Esophagus squamous epithelium (tissue), 5 donors: ENCODE results near the gene PBRM1. TPM values are rescaled to one million over a fixed set of nuclear protein-coding genes. Genes with fewer than 3 reads are reported as not detected.
A peak's percentile ranks its signal among the peaks of the same experiment; 100 is the strongest.

ENCODE experiments used
- DNase-seq: peaks from one replicate; lab custom pipeline; 2025; lab: John Stamatoyannopoulos, UW
- H3K27ac ChIP-seq, 4 donors: fragments of 200-600 bp; sonication (generic); one replicate each; pipeline ENCODE4 v1.5.1; 2016 to 2019; ENCODE audit warnings: mild to moderate bottlenecking in 1 of 4
- H3K27me3 ChIP-seq, 4 donors: fragments of 200-600 bp; sonication (generic); 1 replicate in 3 of 4; 2 replicates in 1 of 4; pipeline versions ENCODE4 v1.5.1 to v1.6.0; 2017 to 2021; ENCODE audit warnings: antibody characterized with exemption in 1 of 4
- H3K36me3 ChIP-seq, 3 donors: fragments of 200-600 bp; sonication (generic); one replicate each; pipeline ENCODE4 v1.5.1; 2016 to 2019
- H3K4me1 ChIP-seq, 3 donors: fragments of 200-600 bp; sonication (generic); one replicate each; pipeline ENCODE4 v1.5.1; 2017 to 2019
- H3K4me3 ChIP-seq, 4 donors: fragments of 200-600 bp; sonication (generic); 1 replicate in 3 of 4; 2 replicates in 1 of 4; pipeline ENCODE4 v1.5.1; 2016 to 2019; ENCODE audit warnings: mild to moderate bottlenecking in 2 of 4, moderate library complexity in 1 of 4
- H3K9me3 ChIP-seq, 3 donors: fragments of 200-600 bp; sonication (generic); one replicate each; pipeline ENCODE4 v1.5.1; 2016 to 2019
- CTCF ChIP-seq, 6 experiments: fragments of 450-650 bp in 4 of 6; fragments of 200-600 bp in 2 of 6; sonication (generic) in 2 of 6; IDR thresholded peaks; one replicate each; pipeline ENCODE4 v1.5.1; 2016 to 2019; ENCODE audit warnings: antibody characterized with exemption in 6 of 6, mild to moderate bottlenecking in 4 of 6, moderate library complexity in 4 of 6
- POLR2A ChIP-seq, 4 donors: fragments of 450-650 bp; IDR thresholded peaks; one replicate each; pipeline ENCODE4 v1.6.1; 2017; ENCODE audit warnings: antibody characterized with exemption in 4 of 4, mild to moderate bottlenecking in 4 of 4, moderate library complexity in 3 of 4
- WGBS, 2 donors: methylation state at CpG; one replicate each; pipeline ENCODE4 v1.1.5; 2018; 5-methylcytosine and 5-hydroxymethylcytosine counted together
- intact Hi-C: fragments of 100-400 bp; cut with DNase I; formaldehyde crosslinking; loops from one replicate; pipeline ENCODE4 v1.15.0; 2022
- total RNA-seq, 4 donors: library from RNA; depleted of rRNA; stranded (reverse); fragments of >200 nt; gene quantifications; one replicate each; pipeline ENCODE4 v1.1.0, GENCODE V29; 2016
- donor health status: DM: yes; HTN: yes; CAD: no.

The PBRM1 gene
- total RNA-seq, 4 donors from 2014 or later: 34.0 to 76.4 (median 63.7) TPM

- peaks cover 4 to 100% (median 26%) of the 10 kb centered on the region in 3 donors for H3K36me3 ChIP-seq
Observed at GRCh38 chr3:52615166-52615565, 70.5 kb downstream of the PBRM1 start.

GRCh38 chr3:52614689-52615088, 71.0 kb downstream of the PBRM1 start:
- Histone ChIP-seq H3K4me1 (no peaks in the 10 kb centered on the region), H3K4me3 (no peak overlapping the region), H3K27me3 (no peaks in the 10 kb centered on the region), H3K36me3 (peaks cover 5 to 100% (median 28%) of the 10 kb centered on the region in 3 donors), H3K9me3 (no peaks in the 10 kb centered on the region), H3K27ac (no peak overlapping the region)
- DNase-seq: no peak
- 90 to 92% methylated on average over 3 of the region's 3 CpGs for WGBS, 2 donors
- TF ChIP-seq POLR2A (IDR thresholded peaks at IDR 0.05) (no peak), CTCF (IDR thresholded peaks at IDR 0.05) (no peak)
- intact Hi-C loops: no loop called here

More at GRCh38 chr3:52615166-52615565, 70.5 kb downstream of the PBRM1 start:
- Histone ChIP-seq H3K4me3 (no peak overlapping the region), H3K27me3 (no peaks in the 10 kb centered on the region), H3K9me3 (no peaks in the 10 kb centered on the region), H3K4me1 (no peaks in the 10 kb centered on the region), H3K27ac (no peak overlapping the region)
- intact Hi-C loops: no loop called here
- DNase-seq: no peak
- TF ChIP-seq CTCF (IDR thresholded peaks at IDR 0.05) (no peak), POLR2A (IDR thresholded peaks at IDR 0.05) (no peak)

GRCh38 chr3:52609316-52609815, 76.3 kb downstream of the PBRM1 start:
- 91 to 92% methylated on average over 8 of the region's 8 CpGs for WGBS, 2 donors
- no peak for DNase-seq
- no peak for TF ChIP-seq POLR2A (IDR thresholded peaks at IDR 0.05)
- TF ChIP-seq CTCF (IDR thresholded peaks at IDR 0.05): no peak
- H3K27me3 ChIP-seq: no peaks in the 10 kb centered on the region
- intact Hi-C loops: no loop called here
- peaks cover 0 to 18% (median 0%) of the 10 kb centered on the region in 3 donors for H3K4me1 ChIP-seq
- peaks cover 9 to 91% (median 11%) of the 10 kb centered on the region in 3 donors for H3K36me3 ChIP-seq
- H3K9me3 ChIP-seq: no peaks in the 10 kb centered on the region
- no peak overlapping the region for H3K4me3 ChIP-seq
- no peak overlapping the region for H3K27ac ChIP-seq

GRCh38 chr3:52608337-52608736, 77.4 kb downstream of the PBRM1 start:
- TF ChIP-seq CTCF (IDR thresholded peaks at IDR 0.05) (no peak), POLR2A (IDR thresholded peaks at IDR 0.05) (no peak)
- Histone ChIP-seq H3K4me1 (peaks cover 0 to 18% (median 0%) of the 10 kb centered on the region in 3 donors), H3K36me3 (peaks cover 9 to 91% (median 11%) of the 10 kb centered on the region in 3 donors), H3K27me3 (no peaks in the 10 kb centered on the region), H3K27ac (no peak overlapping the region), H3K9me3 (no peaks in the 10 kb centered on the region), H3K4me3 (no peak overlapping the region)
- 92 to 95% methylated on average over 2 of the region's 2 CpGs for WGBS, 2 donors
- no peak for DNase-seq
- intact Hi-C loops: no loop called here

GRCh38 chr3:52606373-52607085, 79.2 kb downstream of the PBRM1 start:
- 37 to 58% methylated on average over 5 of the region's 5 CpGs for WGBS, 2 donors
- intact Hi-C loops: no loop called here
- no peak for DNase-seq
- Histone ChIP-seq H3K27ac (peak overlapping the region in 2 of 4 donors; percentile 6 to 53), H3K4me1 (peaks cover 0 to 18% (median 0%) of the 10 kb centered on the region in 3 donors), H3K27me3 (no peaks in the 10 kb centered on the region), H3K4me3 (no peak overlapping the region), H3K9me3 (no peaks in the 10 kb centered on the region), H3K36me3 (peaks cover 17 to 91% (median 19%) of the 10 kb centered on the region in 3 donors)
- TF ChIP-seq CTCF (IDR thresholded peaks at IDR 0.05): no peak
- no peak for TF ChIP-seq POLR2A (IDR thresholded peaks at IDR 0.05)
